ENCODE results near the gene UTS2B.

- TF ChIP-seq SUZ12 (IDR thresholded peaks at IDR 0.05; ENCODE audit: extremely low read depth, insufficient read depth, insufficient read length) (no peak), YY1 (IDR thresholded peaks at IDR 0.05; ENCODE audit: insufficient read depth, insufficient read length) (no peak), ZNF274 (IDR thresholded peaks at IDR 0.05; ENCODE audit: low read depth, low read length) (no peak)
Measured at GRCh38 chr3:191263850-191264249, 66.5 kb downstream of the UTS2B start.

All from NT2/D1 (cell line).